Keratinocyte (primary cell): Measurements from ENCODE around the gene MOCS1. TPM values are rescaled to one million over a fixed set of nuclear protein-coding genes. Genes with fewer than 3 reads are reported as not detected.

Experiments used
- DNase-seq: peaks from one replicate; pipeline ENCODE4 v3.0.0-alpha.2; 2011; ENCODE audit warnings: low read depth, missing footprints, low spot score
- FAIRE-seq: peaks from 2 replicates; lab custom pipeline; 2011; peaks lifted over from hg19 to GRCh38; lab: Jason Lieb, UNC
- H2AFZ ChIP-seq: 2 replicates; pipeline ENCODE4 v1.6.0; 2012; ENCODE audit warnings: low read length, control low read depth, inconsistent platforms; ENCODE audit not compliant: control insufficient read depth
- H3K27ac ChIP-seq: 2 replicates; pipeline ENCODE4 v1.5.1; 2011; ENCODE audit warnings: low read length; ENCODE audit not compliant: control insufficient read depth, insufficient read depth
- H3K27me3 ChIP-seq: 3 replicates; pipeline ENCODE4 v1.6.0; 2011; ENCODE audit warnings: low read length; ENCODE audit not compliant: control insufficient read depth, insufficient read depth; ENCODE audit errors: extremely low read depth
- H3K36me3 ChIP-seq, 2 experiments: 2 replicates in 1 of 2; 3 replicates in 1 of 2; pipeline ENCODE4 v1.5.1; 2011; ENCODE audit warnings: low read length in 2 of 2, mild to moderate bottlenecking in 1 of 2; ENCODE audit not compliant: control insufficient read depth in 2 of 2, insufficient read depth in 2 of 2; ENCODE audit errors: extremely low read depth in 1 of 2
- H3K4me1 ChIP-seq: 3 replicates; pipeline ENCODE4 v1.5.1; 2011; ENCODE audit warnings: low read length; ENCODE audit not compliant: control insufficient read depth, insufficient read depth; ENCODE audit errors: extremely low read depth
- H3K4me2 ChIP-seq: 3 replicates; pipeline ENCODE4 v1.6.0; 2011; ENCODE audit warnings: low read depth, low read length; ENCODE audit not compliant: control insufficient read depth, insufficient read depth; ENCODE audit errors: extremely low read depth
- H3K4me3 ChIP-seq, 3 experiments: fragments of 200-600 bp in 1 of 3; sonication (generic) in 1 of 3; 2 replicates in 2 of 3; 3 replicates in 1 of 3; pipeline ENCODE4 v1.5.1; 2011 to 2016; ENCODE audit warnings: low read length in 3 of 3, mild to moderate bottlenecking in 3 of 3, control low read depth in 2 of 3, inconsistent platforms in 1 of 3, low read depth in 1 of 3, mixed read lengths in 1 of 3, mixed run types in 1 of 3, moderate library complexity in 1 of 3; ENCODE audit not compliant: control insufficient read depth in 2 of 3, insufficient read depth in 2 of 3; ENCODE audit errors: extremely low read depth in 1 of 3
- H3K79me2 ChIP-seq: 2 replicates; pipeline ENCODE4 v1.6.0; 2012; ENCODE audit warnings: low read length; ENCODE audit not compliant: control insufficient read depth, insufficient read depth
- H3K9ac ChIP-seq: 3 replicates; pipeline ENCODE4 v1.6.0; 2011; ENCODE audit warnings: low read length; ENCODE audit not compliant: control insufficient read depth, insufficient read depth; ENCODE audit errors: extremely low read depth
- H3K9me1 ChIP-seq: 3 replicates; pipeline ENCODE4 v1.6.0; 2011; ENCODE audit warnings: low read length; ENCODE audit not compliant: control insufficient read depth, insufficient read depth; ENCODE audit errors: extremely low read depth
- H3K9me3 ChIP-seq: 2 replicates; pipeline ENCODE4 v1.5.1; 2012; ENCODE audit warnings: low read depth, low read length; ENCODE audit not compliant: control insufficient read depth
- H4K20me1 ChIP-seq: 3 replicates; pipeline ENCODE4 v1.6.0; 2011; ENCODE audit warnings: low read length; ENCODE audit not compliant: control insufficient read depth, insufficient read depth; ENCODE audit errors: extremely low read depth
- EZH2 ChIP-seq: IDR thresholded peaks from one replicate; pipeline ENCODE4 v1.6.1; 2012; ENCODE audit warnings: inconsistent platforms, mild to moderate bottlenecking, low read length, moderate library complexity
- dilution Hi-C: fragments of 300-500 bp; cut with MboI; formaldehyde crosslinking; loops from one replicate; pipeline ENCODE4 v1.7.0; 2020; ENCODE audit warnings: low sequenced_read_pairs; ENCODE audit not compliant: extremely low pct_ligation_motif_present
- polyA plus RNA-seq, 5 experiments: library from polyadenylated mRNA; depleted of rRNA in 3 of 5; stranded (reverse) in 3 of 5; stranded (forward) in 1 of 5; unstranded in 1 of 5; fragments of >200 nt; gene quantifications; 1 replicate in 1 of 5; 2 replicates in 3 of 5; 3 replicates in 1 of 5; pipeline versions ENCODE4 v1.2.1 to v1.2.3, GENCODE V29; 2011 to 2012; ENCODE audit warnings: missing spikeins in 2 of 5, low read depth in 1 of 5, low replicate concordance in 1 of 5
- TF ChIP-seq, protein P1 (sequence below), 3 experiments: IDR thresholded peaks in 1 of 3; conservative IDR thresholded peaks in 1 of 3; optimal IDR thresholded peaks in 1 of 3; 2 replicates in 2 of 3; 3 replicates in 1 of 3; pipeline versions ENCODE3 to v1.5.1; 2011; ENCODE audit warnings: low read length in 3 of 3, mild to moderate bottlenecking in 3 of 3, moderate library complexity in 2 of 3, control low read depth in 1 of 3, inconsistent platforms in 1 of 3; ENCODE audit not compliant: insufficient read depth in 2 of 3; ENCODE audit errors: extremely low read depth in 1 of 3

The MOCS1 gene
- polyA plus RNA-seq, 1 donor (not counting 4 experiments of a cell fraction or from before 2014, with no cell fraction given): 2.2 TPM

DNA sequence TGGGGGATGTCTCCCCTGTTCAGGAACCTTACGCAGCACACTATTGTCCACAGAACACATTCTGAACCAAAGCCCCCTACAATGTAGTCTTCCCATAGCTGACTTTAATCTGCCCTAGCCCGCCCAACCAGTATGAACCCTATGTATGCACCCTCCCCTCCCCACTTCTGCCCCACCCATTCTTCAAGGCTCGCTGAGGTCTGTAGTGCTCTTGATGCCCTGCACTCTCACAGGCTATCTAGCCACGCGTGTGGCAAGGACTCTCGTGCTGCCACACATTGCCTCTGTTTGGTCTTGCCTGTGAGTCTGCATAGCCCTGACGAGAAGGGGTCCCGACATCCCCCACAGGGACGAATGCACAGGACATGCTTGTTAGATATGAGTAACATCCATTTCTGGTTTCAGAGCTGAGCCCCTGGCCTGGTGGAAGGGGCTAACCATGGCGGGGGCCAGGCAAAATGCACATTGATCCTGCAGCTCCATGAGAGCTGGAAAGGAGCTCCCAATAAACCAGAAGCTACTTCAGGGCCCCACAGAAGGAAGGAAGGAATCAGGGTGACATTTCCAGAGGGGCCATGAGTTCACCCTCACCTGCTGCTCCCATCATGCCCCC, 22.6 kb downstream of the MOCS1 start:
- Histone ChIP-seq H3K9ac (no peak overlapping the region), H2AFZ (no peak overlapping the region), H3K9me1 (no peaks in the 10 kb centered on the region), H3K9me3 (no peaks in the 10 kb centered on the region), H3K4me1 (no peaks in the 10 kb centered on the region), H3K27ac (no peak overlapping the region), H3K4me3 (no peak overlapping the region), H3K36me3 (peaks cover 0 to 2% of the 10 kb centered on the region in 2 experiments), H4K20me1 (no peaks in the 10 kb centered on the region), H3K79me2 (no peaks in the 10 kb centered on the region), H3K27me3 (no peaks in the 10 kb centered on the region), H3K4me2 (no peak overlapping the region)
- TF ChIP-seq, protein P1, sequence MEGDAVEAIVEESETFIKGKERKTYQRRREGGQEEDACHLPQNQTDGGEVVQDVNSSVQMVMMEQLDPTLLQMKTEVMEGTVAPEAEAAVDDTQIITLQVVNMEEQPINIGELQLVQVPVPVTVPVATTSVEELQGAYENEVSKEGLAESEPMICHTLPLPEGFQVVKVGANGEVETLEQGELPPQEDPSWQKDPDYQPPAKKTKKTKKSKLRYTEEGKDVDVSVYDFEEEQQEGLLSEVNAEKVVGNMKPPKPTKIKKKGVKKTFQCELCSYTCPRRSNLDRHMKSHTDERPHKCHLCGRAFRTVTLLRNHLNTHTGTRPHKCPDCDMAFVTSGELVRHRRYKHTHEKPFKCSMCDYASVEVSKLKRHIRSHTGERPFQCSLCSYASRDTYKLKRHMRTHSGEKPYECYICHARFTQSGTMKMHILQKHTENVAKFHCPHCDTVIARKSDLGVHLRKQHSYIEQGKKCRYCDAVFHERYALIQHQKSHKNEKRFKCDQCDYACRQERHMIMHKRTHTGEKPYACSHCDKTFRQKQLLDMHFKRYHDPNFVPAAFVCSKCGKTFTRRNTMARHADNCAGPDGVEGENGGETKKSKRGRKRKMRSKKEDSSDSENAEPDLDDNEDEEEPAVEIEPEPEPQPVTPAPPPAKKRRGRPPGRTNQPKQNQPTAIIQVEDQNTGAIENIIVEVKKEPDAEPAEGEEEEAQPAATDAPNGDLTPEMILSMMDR (optimal IDR thresholded peaks at IDR 0.05 in 1 of 3, IDR thresholded peaks at IDR 0.05 in 1 of 3, conservative IDR thresholded peaks at IDR 0.05 in 1 of 3; ENCODE audit: extremely low read depth in 1 of 3, insufficient read depth in 2 of 3, low read length in 3 of 3): no peak
- DNase-seq (no peak), FAIRE-seq (no peak)
- dilution Hi-C loops: no loop called here

DNA sequence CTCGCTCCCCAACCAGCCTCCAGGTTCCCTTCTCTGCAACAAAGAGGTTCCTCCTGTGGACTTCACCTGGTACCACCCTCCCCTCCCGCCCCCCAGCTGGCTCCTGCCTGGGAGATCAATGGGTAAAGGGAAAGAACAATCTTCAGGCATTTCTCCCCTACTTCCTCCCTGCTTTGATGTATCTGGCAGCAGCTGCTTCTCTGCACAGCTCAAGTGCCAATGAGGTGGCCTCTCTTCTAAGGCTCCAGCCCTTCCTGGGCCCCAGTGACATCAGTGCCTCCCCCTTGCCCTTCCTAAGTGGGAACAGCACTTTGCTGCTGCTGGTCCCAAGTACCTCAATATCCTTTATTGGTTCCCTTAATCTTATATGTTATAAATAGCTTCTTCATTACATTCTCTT, 23.5 kb downstream of the MOCS1 start:
- Histone ChIP-seq H2AFZ (no peak overlapping the region), H3K4me2 (no peak overlapping the region), H3K36me3 (peaks cover 0 to 2% of the 10 kb centered on the region in 2 experiments), H3K9me3 (no peaks in the 10 kb centered on the region), H3K27ac (no peak overlapping the region), H4K20me1 (no peaks in the 10 kb centered on the region), H3K9me1 (no peaks in the 10 kb centered on the region), H3K9ac (no peak overlapping the region), H3K4me1 (no peaks in the 10 kb centered on the region), H3K4me3 (no peak overlapping the region), H3K27me3 (no peaks in the 10 kb centered on the region), H3K79me2 (no peaks in the 10 kb centered on the region)
- TF ChIP-seq, protein P1 (optimal IDR thresholded peaks at IDR 0.05 in 1 of 3, IDR thresholded peaks at IDR 0.05 in 1 of 3, conservative IDR thresholded peaks at IDR 0.05 in 1 of 3; ENCODE audit: extremely low read depth in 1 of 3, insufficient read depth in 2 of 3, low read length in 3 of 3): no peak
- no peak for TF ChIP-seq EZH2
- dilution Hi-C loops: no loop called here
- FAIRE-seq: no peak
- DNase-seq: no peak
